Adrenal gland (tissue), 12 donors: ENCODE results near the gene RNF227. TPM values are rescaled to one million over a fixed set of nuclear protein-coding genes. Genes with fewer than 3 reads are reported as not detected.

Experiments used
- DNase-seq, 7 donors: peaks; one replicate each; pipeline ENCODE4 v3.0.0-alpha.2; 2019 to 2020
- H3K27ac ChIP-seq, 5 donors: fragments of 200-600 bp; sonication (generic) in 4 of 5; 1 replicate in 3 of 5; 2 replicates in 2 of 5; pipeline versions ENCODE4 v1.5.1 to v1.8.0; 2016 to 2020; ENCODE audit warnings: mild to moderate bottlenecking in 1 of 5
- H3K27me3 ChIP-seq: fragments of 200-600 bp; 2 replicates; pipeline ENCODE4 v1.8.0; 2021
- H3K36me3 ChIP-seq, 2 donors: fragments of 200-600 bp; replicated peaks in 1 of 2; 1 replicate in 1 of 2; 2 replicates in 1 of 2; pipeline versions ENCODE4 v1.5.1 to v1.8.0; 2018 to 2022
- H3K4me1 ChIP-seq, 2 donors: fragments of 200-600 bp; replicated peaks in 1 of 2; 1 replicate in 1 of 2; 2 replicates in 1 of 2; pipeline versions ENCODE4 v1.5.1 to v1.8.0; 2018 to 2021
- H3K4me3 ChIP-seq, 4 donors: fragments of 200-600 bp; sonication (generic) in 3 of 4; one replicate each; pipeline ENCODE4 v1.5.1; 2016 to 2018
- H3K9me3 ChIP-seq, 3 donors: fragments of 200-600 bp; sonication (generic) in 1 of 3; replicated peaks in 1 of 3; 1 replicate in 2 of 3; 2 replicates in 1 of 3; pipeline versions ENCODE4 v1.5.1 to v1.8.0; 2016 to 2021
- POLR2A ChIP-seq, 2 donors: fragments of 450-650 bp; IDR thresholded peaks; one replicate each; pipeline ENCODE4 v1.6.1; 2017; ENCODE audit warnings: antibody characterized with exemption in 2 of 2, mild to moderate bottlenecking in 2 of 2, moderate library complexity in 1 of 2
- WGBS, 4 donors: extraction: QIAGEN DNeasy Blood & Tissue Kit in 2 of 4; methylation state at CpG; one replicate each; pipeline versions ENCODE4 v1.1.5 to v1.1.7; 2013 to 2017; 5-methylcytosine and 5-hydroxymethylcytosine counted together
- intact Hi-C, 2 donors: fragments of 100-400 bp; cut with DNase I; formaldehyde crosslinking; loops; one replicate each; pipeline versions ENCODE4 v1.14.1 to v1.15.0; 2022 to 2023
- polyA plus RNA-seq, 3 donors: library from polyadenylated mRNA; stranded (reverse); fragments of 200-250 nt in 2 of 3; fragments of 350-450 nt in 1 of 3; fragmentation: Illumina TruSeq in 1 of 3; extraction: RNeasy Lipid Tissue Mini Kit (QIAGEN cat#74804) in 1 of 3; gene quantifications; one replicate each; pipeline ENCODE4 v1.2.3, GENCODE V29; 2013 to 2014
- total RNA-seq, 9 donors: library from RNA; depleted of rRNA in 4 of 9; stranded (reverse); fragments of >200 nt in 4 of 9; fragments of 120-200 nt in 1 of 9; fragmentation: NEBNext Ultra II Directional in 1 of 9; extraction: Animal tissue kit (Norgen Biotek cat#: 25700) in 1 of 9; gene quantifications; one replicate each; pipeline versions ENCODE4 v1.1.0 to v1.2.4, GENCODE V29; 2013 to 2023
- TF ChIP-seq, protein P1 (sequence below), 6 experiments: fragments of 450-650 bp in 4 of 6; fragments of 200-600 bp in 2 of 6; sonication (generic) in 1 of 6; IDR thresholded peaks; 1 replicate in 5 of 6; 2 replicates in 1 of 6; pipeline versions ENCODE4 v1.5.1 to v1.8.0; 2016 to 2021; ENCODE audit warnings: antibody characterized with exemption in 6 of 6, mild to moderate bottlenecking in 2 of 6, moderate library complexity in 1 of 6
- donor health status: healthy with polysubstance abuse.
- donor health status: Bipolar disorder and iron deficiency.
- donor health status: DM: yes; HTN: yes; CAD: no.
- donor health status: DM: no; HTN: no; CAD: no.
- donor health status: DM: no; HTN: no; CAD: no.
- donor health status: DM: yes; HTN: yes; CAD: no.

Gene RNF227
- total and polyA plus RNA-seq, 12 donors = 1.1 to 17.3 (median 3.0) TPM

GRCh38 chr17:7935859-7936258 lies 19.8 kb upstream of the RNF227 start:
- Histone ChIP-seq H3K4me3 (no peak overlapping the region), H3K4me1 (peaks cover 15 to 16% of the 10 kb centered on the region in 2 donors), H3K27me3 (no peaks in the 10 kb centered on the region), H3K27ac (no peak overlapping the region), H3K9me3 (no peaks in the 10 kb centered on the region), H3K36me3 (peaks cover 0 to 40% of the 10 kb centered on the region in 2 donors)
- intact Hi-C loops = loop anchor here in 1 of 2 donors (10.0 kb wide), 1 partner anchor 49 kb away; no protein-coding TSS in a partner anchor
- no peak for DNase-seq
- TF ChIP-seq, protein P1, sequence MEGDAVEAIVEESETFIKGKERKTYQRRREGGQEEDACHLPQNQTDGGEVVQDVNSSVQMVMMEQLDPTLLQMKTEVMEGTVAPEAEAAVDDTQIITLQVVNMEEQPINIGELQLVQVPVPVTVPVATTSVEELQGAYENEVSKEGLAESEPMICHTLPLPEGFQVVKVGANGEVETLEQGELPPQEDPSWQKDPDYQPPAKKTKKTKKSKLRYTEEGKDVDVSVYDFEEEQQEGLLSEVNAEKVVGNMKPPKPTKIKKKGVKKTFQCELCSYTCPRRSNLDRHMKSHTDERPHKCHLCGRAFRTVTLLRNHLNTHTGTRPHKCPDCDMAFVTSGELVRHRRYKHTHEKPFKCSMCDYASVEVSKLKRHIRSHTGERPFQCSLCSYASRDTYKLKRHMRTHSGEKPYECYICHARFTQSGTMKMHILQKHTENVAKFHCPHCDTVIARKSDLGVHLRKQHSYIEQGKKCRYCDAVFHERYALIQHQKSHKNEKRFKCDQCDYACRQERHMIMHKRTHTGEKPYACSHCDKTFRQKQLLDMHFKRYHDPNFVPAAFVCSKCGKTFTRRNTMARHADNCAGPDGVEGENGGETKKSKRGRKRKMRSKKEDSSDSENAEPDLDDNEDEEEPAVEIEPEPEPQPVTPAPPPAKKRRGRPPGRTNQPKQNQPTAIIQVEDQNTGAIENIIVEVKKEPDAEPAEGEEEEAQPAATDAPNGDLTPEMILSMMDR (IDR thresholded peaks at IDR 0.05) = no peak
- no peak for TF ChIP-seq POLR2A (IDR thresholded peaks at IDR 0.05)

DNA sequence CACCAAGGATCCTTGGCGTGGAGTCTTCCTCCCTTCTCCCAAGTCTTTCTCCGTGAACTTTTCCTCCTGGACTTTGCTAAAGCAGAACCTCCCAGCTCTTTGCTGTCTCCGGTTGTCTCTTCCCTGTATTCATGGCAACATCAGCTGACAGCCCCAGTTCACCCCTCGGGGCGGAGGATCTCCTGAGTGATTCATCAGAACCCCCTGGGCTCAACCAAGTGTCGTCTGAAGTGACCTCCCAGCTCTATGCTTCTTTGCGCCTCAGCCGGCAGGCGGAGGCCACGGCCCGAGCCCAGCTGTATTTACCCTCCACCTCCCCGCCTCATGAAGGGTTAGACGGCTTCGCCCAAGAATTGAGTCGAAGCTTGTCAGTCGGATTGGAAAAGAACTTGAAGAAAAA lies 16.9 kb upstream of the RNF227 start:
- peak overlapping the region in 2 of 4 donors; percentile 55 to 70 for H3K4me3 ChIP-seq
- no peak for TF ChIP-seq POLR2A (IDR thresholded peaks at IDR 0.05)
- TF ChIP-seq, protein P1 (IDR thresholded peaks at IDR 0.05) = no peak
- DNase-seq = peak in 5 of 7 donors; percentile 43 to 69 (median 47)
- no peaks in the 10 kb centered on the region for H3K27me3 ChIP-seq
- H3K4me1 ChIP-seq = peaks cover 16 to 19% of the 10 kb centered on the region in 2 donors
- intact Hi-C loops = loop anchor here in 1 of 2 donors (10.0 kb wide), 1 partner anchor 52 kb away; no protein-coding TSS in a partner anchor
- WGBS, 4 donors = 11 to 18% (median 14%) methylated on average over 16 of the region's 16 CpGs
- peak overlapping the region in 2 of 5 donors; percentile 52 to 64 for H3K27ac ChIP-seq
- no peaks in the 10 kb centered on the region for H3K9me3 ChIP-seq
- peaks cover 0 to 13% of the 10 kb centered on the region in 2 donors for H3K36me3 ChIP-seq

GRCh38 chr17:7932483-7932891 lies 16.4 kb upstream of the RNF227 start:
- H3K27ac ChIP-seq = peak overlapping the region in 3 of 5 donors; percentile 52 to 66 (median 64)
- no peaks in the 10 kb centered on the region for H3K27me3 ChIP-seq
- intact Hi-C loops = loop anchor here in 1 of 2 donors (10.0 kb wide), 1 partner anchor 52 kb away; no protein-coding TSS in a partner anchor
- H3K4me3 ChIP-seq = peak overlapping the region in 3 of 4 donors; percentile 55 to 95 (median 70)
- WGBS, 4 donors = 0 to 2% (median 1%) methylated on average over 7 to 17 of the region's 17 CpGs
- peaks cover 16 to 19% of the 10 kb centered on the region in 2 donors for H3K4me1 ChIP-seq
- DNase-seq = peak in 4 of 7 donors; percentile 32 to 41 (median 38)
- TF ChIP-seq, protein P1 (IDR thresholded peaks at IDR 0.05) = no peak
- TF ChIP-seq POLR2A (IDR thresholded peaks at IDR 0.05) = no peak
- H3K9me3 ChIP-seq = no peaks in the 10 kb centered on the region
- peaks cover 0 to 10% of the 10 kb centered on the region in 2 donors for H3K36me3 ChIP-seq

DNA sequence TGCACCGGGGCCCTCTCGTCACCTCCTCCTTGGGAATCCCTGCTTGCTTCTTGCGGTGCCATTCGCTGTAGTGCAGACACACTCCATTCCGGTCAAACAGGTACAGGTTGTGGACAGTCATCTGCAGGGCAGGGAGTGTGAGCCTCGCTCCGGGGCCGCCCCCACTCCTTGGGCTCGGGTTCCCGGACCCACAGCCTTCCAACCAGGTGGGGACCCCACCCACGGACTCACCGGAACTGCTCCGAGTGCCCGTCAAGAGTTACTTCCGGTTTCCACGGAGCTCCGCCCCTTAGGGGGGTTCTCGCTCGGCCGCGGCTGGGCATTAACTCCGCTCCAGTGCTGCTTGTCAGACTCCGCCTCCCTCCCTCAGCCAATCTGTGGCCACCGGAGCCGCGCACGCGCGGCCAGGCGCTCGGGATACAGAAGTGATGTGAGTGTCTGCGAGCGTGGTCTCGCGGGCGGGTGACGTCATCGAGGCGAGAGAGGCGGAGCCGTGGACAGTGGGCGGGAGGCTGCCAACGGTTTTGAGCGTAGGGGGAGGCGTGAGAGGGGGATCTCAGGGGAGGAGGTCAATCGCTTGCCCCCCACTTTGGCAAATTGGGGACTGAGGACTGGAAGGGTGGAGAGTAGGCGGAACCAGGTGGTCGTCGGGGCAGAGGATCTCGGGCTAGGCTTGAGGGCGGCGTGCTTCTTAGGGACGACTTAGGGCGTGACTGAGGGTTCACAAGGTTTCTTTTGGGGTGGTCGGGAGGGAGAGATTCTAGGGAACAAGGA lies 15.8 kb upstream of the RNF227 start, which contains the start of the genes CNTROB and TRAPPC1:
Gene CNTROB, plus strand, starts transcription at position 498 of the 774 bp plus-strand sequence. CDS start 874 bp downstream, outside the sequence.
Gene TRAPPC1, minus strand, starts transcription at position 238 of the 774 bp plus-strand sequence. Its CDS starts 117 bp downstream, at position 121.
- intact Hi-C loops = loop anchor here in 1 of 2 donors (10.0 kb wide), 1 partner anchor 53 kb away; no protein-coding TSS in a partner anchor
- WGBS, 4 donors = 0% methylated on average over 13 to 55 of the region's 55 CpGs
- Histone ChIP-seq H3K36me3 (peaks cover 0 to 10% of the 10 kb centered on the region in 2 donors), H3K27me3 (no peaks in the 10 kb centered on the region), H3K9me3 (no peaks in the 10 kb centered on the region), H3K4me3 (peak within 1 kb of the TSS; percentile 55 to 95 (median 73)), H3K4me1 (peaks cover 16 to 19% of the 10 kb centered on the region in 2 donors), H3K27ac (peak within 1 kb of the TSS in 3 of 5 donors; percentile 52 to 72 (median 64))
- TF ChIP-seq POLR2A (IDR thresholded peaks at IDR 0.05) = peak in 1 of 2 donors; percentile 49
- TF ChIP-seq, protein P1 (IDR thresholded peaks at IDR 0.05) = no peak
- peak; percentile 99 to 100 (median 99) for DNase-seq
